Measurements from ENCODE around the gene CXCR4. TPM values are rescaled to one million over a fixed set of nuclear protein-coding genes. Genes with fewer than 3 reads are reported as not detected.

The CXCR4 gene
- 10 to 100 TPM; 26.3 to 42.2 TPM for total RNA-seq

DNA sequence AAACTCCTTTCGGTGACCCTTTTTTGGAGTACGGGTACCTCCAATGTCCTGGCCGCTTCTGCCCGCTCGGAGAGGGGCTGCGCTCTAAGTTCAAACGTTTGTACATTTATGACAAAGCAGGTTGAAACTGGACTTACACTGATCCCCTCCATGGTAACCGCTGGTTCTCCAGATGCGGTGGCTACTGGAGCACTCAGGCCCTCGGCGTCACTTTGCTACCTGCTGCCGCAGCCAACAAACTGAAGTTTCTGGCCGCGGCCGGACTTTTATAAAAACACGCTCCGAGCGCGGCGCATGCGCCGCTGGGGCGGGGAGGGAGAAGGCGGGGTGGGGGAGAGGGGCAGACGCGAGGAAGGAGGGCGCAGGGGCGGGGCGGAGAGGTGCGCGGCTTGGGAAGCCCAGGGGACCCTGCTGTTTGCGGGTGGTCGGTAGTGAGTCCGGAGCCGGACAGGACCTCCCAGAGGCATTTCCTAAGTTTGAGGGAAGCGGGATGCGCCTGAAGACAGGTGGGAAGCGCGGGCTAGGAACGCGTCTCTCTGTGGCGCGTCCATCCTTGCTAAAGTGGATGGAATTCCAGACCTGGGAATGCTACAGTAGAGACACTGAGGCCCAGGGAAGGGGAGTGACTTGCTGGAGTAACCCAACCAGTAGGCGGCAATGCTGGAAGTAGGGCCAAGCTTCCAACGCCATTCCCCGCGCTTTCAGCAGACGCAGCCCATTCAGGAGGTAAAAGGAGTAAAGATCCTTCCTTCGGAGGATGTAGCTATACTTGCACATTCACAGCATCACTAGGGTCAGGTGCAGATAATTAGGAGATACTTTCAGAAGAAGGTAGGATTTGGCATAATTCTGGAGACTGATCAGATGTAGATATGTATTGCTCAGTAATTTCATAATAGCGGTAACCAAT, at the start of gene CXCR4:
Gene CXCR4 (minus strand): TSS at position 241 of the 910 bp plus-strand sequence. CDS start 89 bp downstream, at position 152.
- TF ChIP-seq, protein P1, sequence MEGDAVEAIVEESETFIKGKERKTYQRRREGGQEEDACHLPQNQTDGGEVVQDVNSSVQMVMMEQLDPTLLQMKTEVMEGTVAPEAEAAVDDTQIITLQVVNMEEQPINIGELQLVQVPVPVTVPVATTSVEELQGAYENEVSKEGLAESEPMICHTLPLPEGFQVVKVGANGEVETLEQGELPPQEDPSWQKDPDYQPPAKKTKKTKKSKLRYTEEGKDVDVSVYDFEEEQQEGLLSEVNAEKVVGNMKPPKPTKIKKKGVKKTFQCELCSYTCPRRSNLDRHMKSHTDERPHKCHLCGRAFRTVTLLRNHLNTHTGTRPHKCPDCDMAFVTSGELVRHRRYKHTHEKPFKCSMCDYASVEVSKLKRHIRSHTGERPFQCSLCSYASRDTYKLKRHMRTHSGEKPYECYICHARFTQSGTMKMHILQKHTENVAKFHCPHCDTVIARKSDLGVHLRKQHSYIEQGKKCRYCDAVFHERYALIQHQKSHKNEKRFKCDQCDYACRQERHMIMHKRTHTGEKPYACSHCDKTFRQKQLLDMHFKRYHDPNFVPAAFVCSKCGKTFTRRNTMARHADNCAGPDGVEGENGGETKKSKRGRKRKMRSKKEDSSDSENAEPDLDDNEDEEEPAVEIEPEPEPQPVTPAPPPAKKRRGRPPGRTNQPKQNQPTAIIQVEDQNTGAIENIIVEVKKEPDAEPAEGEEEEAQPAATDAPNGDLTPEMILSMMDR (IDR thresholded peaks at IDR 0.05): no peak
- H3K36me3 ChIP-seq: no peaks in the 10 kb centered on the region
- H3K9me3 ChIP-seq: no peaks in the 10 kb centered on the region
- H3K4me3 ChIP-seq: peak within 1 kb of the TSS; percentile 74
- peak within 1 kb of the TSS in 1 of 2 donors; percentile 48 for H3K27ac ChIP-seq
- no peak for ATAC-seq (ENCODE audit: insufficient number of reproducible peaks, low FRiP score, low read depth)
- H3K4me1 ChIP-seq (ENCODE audit: control insufficient read depth in 1 of 2, low read depth in 2 of 2): peaks cover 2 to 23% of the 10 kb centered on the region in 2 donors
- H3K27me3 ChIP-seq (replicated peaks; ENCODE audit: insufficient read depth): no peaks in the 10 kb centered on the region
- DNase-seq (ENCODE audit: low spot score): no peak

DNA sequence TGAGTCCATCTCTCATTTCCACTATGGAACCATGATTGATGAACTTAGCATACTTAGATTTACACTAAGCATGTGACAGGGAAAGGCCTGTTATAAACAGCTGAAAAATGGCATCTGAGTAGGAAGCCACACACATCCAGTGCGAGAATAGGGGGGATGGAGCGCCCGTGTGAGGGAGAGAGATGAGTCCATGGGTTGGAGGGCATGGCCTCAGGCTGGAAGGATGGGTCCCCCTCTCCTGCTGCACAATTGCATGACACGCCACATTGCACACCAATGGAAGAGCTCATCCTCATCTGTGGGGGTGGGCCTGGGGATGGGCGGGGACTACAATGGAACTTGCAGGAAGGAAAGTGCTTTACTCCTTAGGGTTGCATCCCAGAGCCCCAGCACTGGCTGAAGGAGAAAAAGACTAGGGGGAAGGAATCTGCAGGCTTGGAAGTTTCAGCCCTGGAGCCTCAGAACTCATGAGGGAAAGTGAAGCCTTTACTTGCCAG, 46.4 kb upstream of the CXCR4 start:
- Histone ChIP-seq H3K4me1 (ENCODE audit: control insufficient read depth in 1 of 2, low read depth in 2 of 2) (no peaks in the 10 kb centered on the region), H3K9me3 (no peaks in the 10 kb centered on the region), H3K27me3 (replicated peaks; ENCODE audit: insufficient read depth) (no peaks in the 10 kb centered on the region), H3K4me3 (no peak overlapping the region), H3K36me3 (no peaks in the 10 kb centered on the region), H3K27ac (no peak overlapping the region)
- ATAC-seq (ENCODE audit: insufficient number of reproducible peaks, low FRiP score, low read depth) (no peak), DNase-seq (ENCODE audit: low spot score) (no peak)
- TF ChIP-seq, protein P1 (IDR thresholded peaks at IDR 0.05): no peak

DNA sequence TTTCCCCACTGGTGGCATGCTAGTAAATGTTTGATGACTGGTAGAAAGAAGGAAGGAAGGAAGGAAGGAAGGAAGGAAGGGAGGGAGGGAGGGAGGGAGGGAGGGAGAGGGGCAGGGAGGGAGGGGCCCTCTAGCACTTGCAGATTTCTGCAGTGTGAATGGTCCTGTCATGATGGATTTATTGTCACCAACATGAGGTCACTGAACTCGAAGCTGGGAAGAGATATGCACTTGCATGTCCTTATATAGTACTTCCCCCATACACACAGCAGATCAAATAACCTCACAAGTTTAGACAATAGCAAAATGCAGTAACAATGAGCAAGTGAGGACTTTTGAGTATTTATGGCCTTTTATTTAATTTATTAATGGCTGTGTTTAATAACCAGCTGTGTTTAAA, 44.5 kb upstream of the CXCR4 start:
- DNase-seq (ENCODE audit: low spot score): no peak
- H3K4me1 ChIP-seq (ENCODE audit: control insufficient read depth in 1 of 2, low read depth in 2 of 2): no peaks in the 10 kb centered on the region
- H3K36me3 ChIP-seq: no peaks in the 10 kb centered on the region
- ATAC-seq (ENCODE audit: insufficient number of reproducible peaks, low FRiP score, low read depth): no peak
- no peaks in the 10 kb centered on the region for H3K9me3 ChIP-seq
- TF ChIP-seq, protein P1 (IDR thresholded peaks at IDR 0.05): no peak
- no peaks in the 10 kb centered on the region for H3K27me3 ChIP-seq (replicated peaks; ENCODE audit: insufficient read depth)
- H3K27ac ChIP-seq: no peak overlapping the region
- no peak overlapping the region for H3K4me3 ChIP-seq

DNA sequence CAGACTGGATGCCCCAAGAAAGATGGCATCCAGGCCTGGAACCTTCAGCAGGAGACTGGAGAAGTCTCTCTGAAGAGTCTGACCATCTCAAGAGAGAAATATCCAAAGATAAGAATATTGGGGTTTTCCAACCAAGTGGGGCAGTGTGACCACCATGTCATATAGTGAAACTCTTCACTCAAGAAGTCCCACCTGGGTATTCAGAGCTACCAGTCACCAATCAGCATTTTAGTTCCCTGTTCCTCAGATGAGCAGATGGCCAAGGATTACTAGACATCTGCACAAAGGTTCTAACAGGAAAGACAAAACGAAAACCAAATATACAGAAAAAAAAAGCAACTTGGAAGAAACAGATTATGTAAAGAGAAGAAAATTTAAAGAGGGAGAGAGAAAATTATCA, 38.5 kb upstream of the CXCR4 start:
- no peak for DNase-seq (ENCODE audit: low spot score)

DNA sequence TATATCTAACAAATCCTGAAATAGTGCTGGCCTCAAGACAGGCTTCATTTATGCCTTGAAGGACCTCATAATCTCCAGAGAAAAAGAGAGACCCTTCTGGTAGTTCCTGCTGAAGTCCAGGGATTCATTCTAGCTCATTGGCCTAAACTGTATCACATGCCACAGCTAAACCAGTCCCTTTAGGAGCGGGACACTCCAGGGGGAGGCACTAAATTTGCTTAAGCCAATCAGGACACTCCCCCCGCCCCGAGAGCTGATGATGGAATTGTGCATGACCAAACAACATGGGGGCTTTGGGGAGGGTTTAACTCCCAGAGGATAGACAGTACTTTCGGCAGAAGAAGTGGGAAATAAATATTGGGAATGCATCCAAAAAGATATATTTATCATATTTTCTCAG, 36.4 kb upstream of the CXCR4 start:
- H3K27me3 ChIP-seq (replicated peaks; ENCODE audit: insufficient read depth): no peaks in the 10 kb centered on the region
- ATAC-seq (ENCODE audit: insufficient number of reproducible peaks, low FRiP score, low read depth) (no peak), DNase-seq (ENCODE audit: low spot score) (no peak)
- H3K4me3 ChIP-seq: no peak overlapping the region
- H3K9me3 ChIP-seq: no peaks in the 10 kb centered on the region
- no peaks in the 10 kb centered on the region for H3K4me1 ChIP-seq (ENCODE audit: control insufficient read depth in 1 of 2, low read depth in 2 of 2)
- H3K27ac ChIP-seq: no peak overlapping the region
- TF ChIP-seq, protein P1 (IDR thresholded peaks at IDR 0.05): no peak
- H3K36me3 ChIP-seq: no peaks in the 10 kb centered on the region

More for the DNA sequence above, 38.5 kb upstream of the CXCR4 start:
- no peaks in the 10 kb centered on the region for H3K27me3 ChIP-seq (replicated peaks; ENCODE audit: insufficient read depth)
- no peaks in the 10 kb centered on the region for H3K4me1 ChIP-seq (ENCODE audit: control insufficient read depth in 1 of 2, low read depth in 2 of 2)
- TF ChIP-seq, protein P1 (IDR thresholded peaks at IDR 0.05): no peak
- H3K9me3 ChIP-seq: no peaks in the 10 kb centered on the region
- H3K27ac ChIP-seq: no peak overlapping the region
- no peak for ATAC-seq (ENCODE audit: insufficient number of reproducible peaks, low FRiP score, low read depth)
- no peak overlapping the region for H3K4me3 ChIP-seq
- H3K36me3 ChIP-seq: no peaks in the 10 kb centered on the region

All from thoracic aorta (tissue), 2 donors.